Liver (tissue), 3 donors: ENCODE results near the gene RTN3.

Experiments
- ATF3 ChIP-seq: IDR thresholded peaks from 2 replicates; pipeline ENCODE4 v1.6.1; 2016; ENCODE audit warnings: antibody characterized with exemption
- CTCF ChIP-seq: fragments of 150-350 bp; IDR thresholded peaks from 2 replicates; pipeline ENCODE4 v1.5.1; 2017; ENCODE audit warnings: improper control_type of control experiment, low read depth, low read length; ENCODE audit not compliant: missing input control
- FOXA1 ChIP-seq: IDR thresholded peaks from 2 replicates; pipeline ENCODE4 v1.6.1; 2016; ENCODE audit warnings: antibody characterized with exemption
- GABPA ChIP-seq, 2 donors: IDR thresholded peaks in 1 of 2; conservative IDR thresholded peaks in 1 of 2; 2 replicates each; pipeline ENCODE4 v1.6.1; 2016; ENCODE audit warnings: antibody characterized with exemption in 2 of 2, mild to moderate bottlenecking in 1 of 2, moderate library complexity in 1 of 2
- HNF4A ChIP-seq, 2 donors: conservative IDR thresholded peaks; 2 replicates each; pipeline ENCODE4 v1.6.1; 2016; ENCODE audit warnings: antibody characterized with exemption in 2 of 2, mild to moderate bottlenecking in 2 of 2
- JUND ChIP-seq, 2 donors: IDR thresholded peaks; 2 replicates each; pipeline ENCODE4 v1.6.1; 2016; ENCODE audit warnings: antibody characterized with exemption in 2 of 2
- MAX ChIP-seq: IDR thresholded peaks from 2 replicates; pipeline ENCODE4 v1.6.1; 2016; ENCODE audit warnings: antibody characterized with exemption
- RAD21 ChIP-seq, 2 donors: IDR thresholded peaks; 2 replicates each; pipeline ENCODE4 v1.6.1; 2016; ENCODE audit warnings: antibody characterized with exemption in 2 of 2, mild to moderate bottlenecking in 2 of 2
- REST ChIP-seq: IDR thresholded peaks from 2 replicates; pipeline ENCODE4 v1.6.1; 2016; ENCODE audit warnings: antibody characterized with exemption, mild to moderate bottlenecking
- RXRA ChIP-seq, 2 donors: IDR thresholded peaks; 2 replicates each; pipeline ENCODE4 v1.6.1; 2017 to 2018; ENCODE audit warnings: antibody characterized with exemption in 2 of 2, mild to moderate bottlenecking in 1 of 2
- SP1 ChIP-seq: IDR thresholded peaks from 2 replicates; pipeline ENCODE4 v1.6.1; 2018; ENCODE audit warnings: antibody characterized with exemption, mild to moderate bottlenecking
- TAF1 ChIP-seq: conservative IDR thresholded peaks from 2 replicates; pipeline ENCODE4 v1.6.1; 2016; ENCODE audit warnings: antibody characterized with exemption, mild to moderate bottlenecking
- YY1 ChIP-seq: IDR thresholded peaks from 2 replicates; pipeline ENCODE4 v1.6.1; 2016; ENCODE audit warnings: antibody characterized with exemption, mild to moderate bottlenecking
- ZBTB33 ChIP-seq: IDR thresholded peaks from 2 replicates; pipeline ENCODE4 v1.6.1; 2016; ENCODE audit warnings: antibody characterized with exemption
- donor health status: healthy.
- donor health status: healthy.

GRCh38 chr11:63765688-63766241 lies 84.5 kb downstream of the RTN3 start:
- TF ChIP-seq ATF3 (no peak), YY1 (no peak), FOXA1 (no peak), CTCF (no peak), JUND (IDR thresholded peaks at IDR 0.05) (no peak), RXRA (IDR thresholded peaks at IDR 0.05) (no peak), RAD21 (IDR thresholded peaks at IDR 0.05) (no peak), SP1 (no peak), REST (peak; percentile 10), GABPA (IDR thresholded peaks at IDR 0.05 in 1 of 2, conservative IDR thresholded peaks at IDR 0.05 in 1 of 2) (no peak), HNF4A (conservative IDR thresholded peaks at IDR 0.05) (peak; percentile 30 to 46), MAX (no peak), TAF1 (no peak), ZBTB33 (no peak)
